B cell (primary cell): ENCODE data around the gene CCDC91. TPM values are rescaled to one million over a fixed set of nuclear protein-coding genes. Genes with fewer than 3 reads are reported as not detected.

Experiments
- ATAC-seq: fragments of 200-7000 bp; cut with Tn5 transposase; one replicate; pipeline ENCODE4 v1.10.0; 2021; ENCODE audit warnings: low read depth, mild to moderate bottlenecking, moderate number of reproducible peaks, moderate library complexity
- CTCF ChIA-PET: fragments of 350-600 bp; sonication (Branson Sonifier 250); formaldehyde crosslinking; loops from one replicate; lab custom pipeline; 2021; ENCODE audit warnings: antibody characterized with exemption, inconsistent platforms; lab: Charles Lee
- POLR2A ChIA-PET: fragments of 350-600 bp; sonication (Branson Sonifier 250); formaldehyde crosslinking; loops from one replicate; lab custom pipeline; 2021; ENCODE audit warnings: antibody characterized with exemption; lab: Charles Lee
- DNase-seq: peaks from one replicate; pipeline ENCODE4 v3.0.0; 2013
- H2AFZ ChIP-seq: 2 replicates; pipeline ENCODE4 v1.6.1; 2012; ENCODE audit warnings: mild to moderate bottlenecking, low read depth, low read length; ENCODE audit not compliant: insufficient read depth, poor library complexity, severe bottlenecking
- H3K27ac ChIP-seq, 2 donors: 1 replicate in 1 of 2; 2 replicates in 1 of 2; pipeline ENCODE4 v1.5.1; 2012 to 2013; ENCODE audit warnings: low read length in 2 of 2, mild to moderate bottlenecking in 2 of 2, moderate library complexity in 1 of 2
- H3K27me3 ChIP-seq, 4 experiments: fragments of 200-600 bp in 1 of 4; sonication (generic) in 1 of 4; replicated peaks in 1 of 4; 1 replicate in 2 of 4; 2 replicates in 2 of 4; pipeline versions ENCODE4 v1.6.1 to v1.7.0; 2013 to 2016; ENCODE audit warnings: low read length in 3 of 4, mild to moderate bottlenecking in 2 of 4, mixed read lengths in 1 of 4, moderate library complexity in 1 of 4; ENCODE audit not compliant: insufficient read depth in 4 of 4, control insufficient read depth in 3 of 4; ENCODE audit errors: control extremely low read depth in 1 of 4
- H3K36me3 ChIP-seq, 2 experiments: replicated peaks in 1 of 2; 1 replicate in 1 of 2; 2 replicates in 1 of 2; pipeline versions ENCODE4 v1.6.1 to v1.7.1; 2013; ENCODE audit warnings: low read length in 1 of 2; ENCODE audit not compliant: insufficient read depth in 2 of 2, control insufficient read depth in 1 of 2; ENCODE audit errors: control extremely low read depth in 1 of 2, extremely low read depth in 1 of 2
- H3K4me1 ChIP-seq, 2 donors: fragments of 200-600 bp in 1 of 2; sonication (generic) in 1 of 2; 1 replicate in 1 of 2; 2 replicates in 1 of 2; pipeline versions ENCODE4 v1.5.1 to v1.6.1; 2013 to 2017; ENCODE audit warnings: low read length in 2 of 2; ENCODE audit not compliant: control insufficient read depth in 2 of 2, insufficient read depth in 2 of 2
- H3K4me2 ChIP-seq: replicated peaks from 2 replicates; pipeline ENCODE3; 2012; ENCODE audit warnings: mild to moderate bottlenecking, low read depth, low read length; ENCODE audit not compliant: poor library complexity, severe bottlenecking
- H3K4me3 ChIP-seq, 5 experiments: fragments of 200-600 bp in 1 of 5; sonication (generic) in 1 of 5; 1 replicate in 3 of 5; 2 replicates in 2 of 5; pipeline versions ENCODE4 v1.5.1 to v1.7.0; 2011 to 2016; ENCODE audit warnings: low read length in 4 of 5, mild to moderate bottlenecking in 4 of 5, low read depth in 2 of 5, control low read depth in 1 of 5, moderate library complexity in 1 of 5; ENCODE audit not compliant: insufficient read depth in 1 of 5; ENCODE audit errors: control extremely low read depth in 1 of 5, extremely low read depth in 1 of 5
- H3K79me2 ChIP-seq: fragments of 200-600 bp; sonication (generic); one replicate; pipeline ENCODE4 v1.6.0; 2016; ENCODE audit warnings: low read length; ENCODE audit not compliant: control insufficient read depth, insufficient read depth
- H3K9ac ChIP-seq: fragments of 200-600 bp; sonication (generic); 2 replicates; pipeline ENCODE4 v1.6.1; 2017; ENCODE audit warnings: mild to moderate bottlenecking, low read length, moderate library complexity
- H3K9me3 ChIP-seq, 3 donors: one replicate each; pipeline versions ENCODE4 v1.6.1 to v1.7.1; 2013; ENCODE audit warnings: low read length in 2 of 3; ENCODE audit not compliant: control insufficient read depth in 2 of 3, insufficient read depth in 1 of 3; ENCODE audit errors: control extremely low read depth in 1 of 3
- H4K20me1 ChIP-seq: 2 replicates; pipeline ENCODE4 v1.6.0; 2012; ENCODE audit warnings: mild to moderate bottlenecking, low read length; ENCODE audit not compliant: insufficient read depth, control insufficient read depth, poor library complexity, severe bottlenecking
- H3K27ac Mint-ChIP-seq: one replicate; pipeline ENCODE4 v1.8.0; 2021; ENCODE audit warnings: mixed read lengths
- H3K27me3 Mint-ChIP-seq: one replicate; pipeline ENCODE4 v1.8.0; 2021; ENCODE audit warnings: mixed read lengths
- H3K4me1 Mint-ChIP-seq: one replicate; pipeline ENCODE4 v1.8.0; 2021; ENCODE audit warnings: mixed read lengths
- H3K4me3 Mint-ChIP-seq: one replicate; pipeline ENCODE4 v1.8.0; 2021; ENCODE audit warnings: mixed read lengths
- H3K9me3 Mint-ChIP-seq: one replicate; pipeline ENCODE4 v1.8.0; 2022; ENCODE audit warnings: mixed read lengths; ENCODE audit not compliant: insufficient read depth
- EZH2 ChIP-seq: IDR thresholded peaks from 2 replicates; pipeline ENCODE4 v1.6.1; 2012; ENCODE audit warnings: borderline replicate concordance, low read depth, mild to moderate bottlenecking, moderate library complexity, low read length; ENCODE audit not compliant: insufficient read depth, poor library complexity, severe bottlenecking
- WGBS: methylation state at CpG from one replicate; pipeline ENCODE4 v1.1.5; 2013; ENCODE audit warnings: missing lambda C conversion rate; ENCODE audit not compliant: insufficient coverage; 5-methylcytosine and 5-hydroxymethylcytosine counted together
- intact Hi-C: fragments of 100-400 bp; cut with micrococcal nuclease; formaldehyde crosslinking; loops from one replicate; pipeline ENCODE4 v1.10.0; 2022
- polyA plus RNA-seq: library from polyadenylated mRNA; depleted of rRNA; stranded (reverse); fragments of >200 nt; gene quantifications from 2 replicates; pipeline ENCODE4 v1.2.3, GENCODE V29; 2012
- total RNA-seq, 2 donors: library from RNA; stranded (reverse); fragments of 120-200 nt in 1 of 2; gene quantifications; 1 replicate in 1 of 2; 2 replicates in 1 of 2; pipeline versions ENCODE4 v1.2.3 to v1.2.4, GENCODE V29; 2013 to 2022
- TF ChIP-seq, protein P1 (sequence below): fragments of 200-600 bp; IDR thresholded peaks from one replicate; pipeline ENCODE4 v1.8.0; 2022; ENCODE audit warnings: antibody characterized with exemption, mild to moderate bottlenecking

Gene CCDC91
- total and polyA plus RNA-seq, 2 donors (not counting 1 experiment from before 2014, with no cell fraction given), result 10.9 to 64.8 TPM

DNA sequence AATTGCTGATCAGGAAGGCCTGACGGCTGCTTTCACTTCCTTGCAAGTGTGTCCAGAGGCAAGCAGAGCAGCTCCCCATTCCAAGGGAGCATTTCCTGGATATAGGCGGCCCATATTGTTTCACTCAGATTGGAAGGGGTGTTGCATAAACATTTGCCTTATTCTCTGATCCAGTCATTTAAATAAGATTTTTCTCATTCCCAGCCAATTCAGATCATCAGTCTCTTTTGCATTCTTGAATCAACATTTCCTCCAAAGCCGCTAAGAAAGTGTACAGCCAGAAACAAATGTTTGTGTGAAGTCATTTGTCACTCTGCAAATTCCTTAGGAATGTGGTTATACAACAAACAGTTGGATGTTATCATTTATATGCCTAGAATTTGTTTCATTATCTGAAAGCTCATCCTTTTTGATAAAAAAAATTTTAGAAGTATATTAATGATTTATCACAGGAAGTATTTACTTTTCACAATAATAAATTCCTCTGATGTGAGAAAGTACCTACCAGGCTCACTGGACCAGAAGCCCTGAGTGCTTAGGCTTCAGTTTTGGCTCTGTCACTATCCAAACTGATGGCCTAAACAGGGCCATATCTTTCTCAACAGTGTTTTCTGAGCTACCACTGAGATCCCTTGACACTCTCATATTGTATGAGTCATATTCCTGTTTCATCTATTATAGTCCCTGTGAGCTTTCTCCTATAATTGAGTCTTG is 379.6 kb downstream of the CCDC91 start:
- Mint-ChIP-seq H3K27ac (no peak overlapping the region), H3K4me3 (no peak overlapping the region), H3K4me1 (no peaks in the 10 kb centered on the region), H3K9me3 (no peaks in the 10 kb centered on the region), H3K27me3 (no peaks in the 10 kb centered on the region)
- Histone ChIP-seq H4K20me1 (no peaks in the 10 kb centered on the region), H3K9me3 (no peaks in the 10 kb centered on the region), H2AFZ (no peak overlapping the region), H3K79me2 (no peaks in the 10 kb centered on the region), H3K9ac (no peak overlapping the region), H3K36me3 (no peaks in the 10 kb centered on the region), H3K4me1 (no peaks in the 10 kb centered on the region), H3K27ac (no peak overlapping the region), H3K4me2 (no peak overlapping the region), H3K27me3 (no peaks in the 10 kb centered on the region), H3K4me3 (no peak overlapping the region)
- TF ChIP-seq, protein P1, sequence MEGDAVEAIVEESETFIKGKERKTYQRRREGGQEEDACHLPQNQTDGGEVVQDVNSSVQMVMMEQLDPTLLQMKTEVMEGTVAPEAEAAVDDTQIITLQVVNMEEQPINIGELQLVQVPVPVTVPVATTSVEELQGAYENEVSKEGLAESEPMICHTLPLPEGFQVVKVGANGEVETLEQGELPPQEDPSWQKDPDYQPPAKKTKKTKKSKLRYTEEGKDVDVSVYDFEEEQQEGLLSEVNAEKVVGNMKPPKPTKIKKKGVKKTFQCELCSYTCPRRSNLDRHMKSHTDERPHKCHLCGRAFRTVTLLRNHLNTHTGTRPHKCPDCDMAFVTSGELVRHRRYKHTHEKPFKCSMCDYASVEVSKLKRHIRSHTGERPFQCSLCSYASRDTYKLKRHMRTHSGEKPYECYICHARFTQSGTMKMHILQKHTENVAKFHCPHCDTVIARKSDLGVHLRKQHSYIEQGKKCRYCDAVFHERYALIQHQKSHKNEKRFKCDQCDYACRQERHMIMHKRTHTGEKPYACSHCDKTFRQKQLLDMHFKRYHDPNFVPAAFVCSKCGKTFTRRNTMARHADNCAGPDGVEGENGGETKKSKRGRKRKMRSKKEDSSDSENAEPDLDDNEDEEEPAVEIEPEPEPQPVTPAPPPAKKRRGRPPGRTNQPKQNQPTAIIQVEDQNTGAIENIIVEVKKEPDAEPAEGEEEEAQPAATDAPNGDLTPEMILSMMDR, result no peak
- TF ChIP-seq EZH2, result no peak
- WGBS, result 100% methylated on average over 1 of the region's 3 CpGs
- no peak for ATAC-seq
- intact Hi-C loops, result no loop called here
- ChIA-PET CTCF (no interaction called here), POLR2A (no interaction called here)
- DNase-seq, result no peak

- Mint-ChIP-seq H3K4me3 (no peak overlapping the region), H3K27ac (no peak overlapping the region), H3K27me3 (no peaks in the 10 kb centered on the region), H3K4me1 (no peaks in the 10 kb centered on the region), H3K9me3 (no peaks in the 10 kb centered on the region)
- WGBS, result 100% methylated on average over 1 of the region's 3 CpGs
- H3K9me3 ChIP-seq, result no peaks in the 10 kb centered on the region
- no peaks in the 10 kb centered on the region for H4K20me1 ChIP-seq
- no peaks in the 10 kb centered on the region for H3K4me1 ChIP-seq
- H3K79me2 ChIP-seq, result no peaks in the 10 kb centered on the region
- H3K4me3 ChIP-seq, result no peak overlapping the region
- ATAC-seq (no peak), DNase-seq (no peak)
- CTCF ChIA-PET, result no interaction called here
- no peak overlapping the region for H2AFZ ChIP-seq
- TF ChIP-seq, protein P1, result no peak
- TF ChIP-seq EZH2, result no peak
- H3K27ac ChIP-seq, result no peak overlapping the region
- H3K36me3 ChIP-seq, result no peaks in the 10 kb centered on the region
- no peaks in the 10 kb centered on the region for H3K27me3 ChIP-seq
- no peak overlapping the region for H3K4me2 ChIP-seq
- POLR2A ChIA-PET, result no interaction called here
- intact Hi-C loops, result no loop called here
- H3K9ac ChIP-seq, result no peak overlapping the region
Measured at GRCh38 chr12:28570811-28571210, 380.6 kb downstream of the CCDC91 start.
